ENCODE data around the gene MB. TPM values are rescaled to one million over a fixed set of nuclear protein-coding genes. Genes with fewer than 3 reads are reported as not detected.

The MB gene
- total and polyA plus RNA-seq, 2 experiments from 2014 or later, result not detected

- Histone ChIP-seq H4K20me1 (replicated peaks; ENCODE audit: insufficient read depth) (no peaks in the 10 kb centered on the region), H3K36me3 (ENCODE audit: insufficient read depth) (no peaks in the 10 kb centered on the region), H3K79me2 (replicated peaks; ENCODE audit: insufficient read depth) (no peaks in the 10 kb centered on the region), H3K4me3 (no peak overlapping the region), H2AFZ (no peak overlapping the region), H3K27ac (ENCODE audit: low read depth) (no peak overlapping the region), H3F3A (replicated peaks; ENCODE audit: low read depth) (no peaks in the 10 kb centered on the region), H3K27me3 (ENCODE audit: insufficient read depth) (no peaks in the 10 kb centered on the region), H3K4me1 (ENCODE audit: insufficient read depth) (no peaks in the 10 kb centered on the region), H3K9me2 (ENCODE audit: insufficient read depth) (no peaks in the 10 kb centered on the region), H3K4me2 (no peak overlapping the region)
- ATAC-seq, result no peak
- no peak overlapping the region for H3K4me3 Mint-ChIP-seq
- H3K27me3 Mint-ChIP-seq (ENCODE audit: insufficient read depth, low read depth, poor library complexity), result peaks cover 8% of the 10 kb centered on the region
- H3K36me3 Mint-ChIP-seq (ENCODE audit: low read depth), result no peaks in the 10 kb centered on the region
- H3K4me1 Mint-ChIP-seq, result 0 out of 3 replicates have a peak, but pooled peaks cover 1% of the 10 kb centered on the region
- DNase-seq (ENCODE audit: low spot score), result no peak
- no peaks in the 10 kb centered on the region for H3K9me3 Mint-ChIP-seq
- no peak overlapping the region for H3K27ac Mint-ChIP-seq
- no peak for TF ChIP-seq CTCF (conservative IDR thresholded peaks at IDR 0.05; ENCODE audit: low read depth in 2 of 2)
- no peak for TF ChIP-seq CREB1 (CRISPR knock-in tag; IDR thresholded peaks at IDR 0.05; ENCODE audit: low read depth)
- TF ChIP-seq POLR2AphosphoS5 (IDR thresholded peaks at IDR 0.05; ENCODE audit: low read depth), result no peak
- no peak for TF ChIP-seq ZNF331 (CRISPR knock-in tag; IDR thresholded peaks at IDR 0.05; ENCODE audit: low read depth)
- no peak for TF ChIP-seq NANOG (IDR thresholded peaks at IDR 0.05; ENCODE audit: borderline replicate concordance)
- no peak for TF ChIP-seq ZNF462 (CRISPR knock-in tag; IDR thresholded peaks at IDR 0.05)
- no peak for TF ChIP-seq STAT1 (IDR thresholded peaks at IDR 0.05; ENCODE audit: unreplicated experiment)
- no peak for TF ChIP-seq EZH2phosphoT487 (IDR thresholded peaks at IDR 0.05; ENCODE audit: unreplicated experiment)
- TF ChIP-seq JUNB (IDR thresholded peaks at IDR 0.05; ENCODE audit: unreplicated experiment), result no peak
These were observed 7.9 kb downstream of the MB start for GRCh38 chr22:35609261-35609660.
